ENCODE data around the gene DCTPP1.

DNA sequence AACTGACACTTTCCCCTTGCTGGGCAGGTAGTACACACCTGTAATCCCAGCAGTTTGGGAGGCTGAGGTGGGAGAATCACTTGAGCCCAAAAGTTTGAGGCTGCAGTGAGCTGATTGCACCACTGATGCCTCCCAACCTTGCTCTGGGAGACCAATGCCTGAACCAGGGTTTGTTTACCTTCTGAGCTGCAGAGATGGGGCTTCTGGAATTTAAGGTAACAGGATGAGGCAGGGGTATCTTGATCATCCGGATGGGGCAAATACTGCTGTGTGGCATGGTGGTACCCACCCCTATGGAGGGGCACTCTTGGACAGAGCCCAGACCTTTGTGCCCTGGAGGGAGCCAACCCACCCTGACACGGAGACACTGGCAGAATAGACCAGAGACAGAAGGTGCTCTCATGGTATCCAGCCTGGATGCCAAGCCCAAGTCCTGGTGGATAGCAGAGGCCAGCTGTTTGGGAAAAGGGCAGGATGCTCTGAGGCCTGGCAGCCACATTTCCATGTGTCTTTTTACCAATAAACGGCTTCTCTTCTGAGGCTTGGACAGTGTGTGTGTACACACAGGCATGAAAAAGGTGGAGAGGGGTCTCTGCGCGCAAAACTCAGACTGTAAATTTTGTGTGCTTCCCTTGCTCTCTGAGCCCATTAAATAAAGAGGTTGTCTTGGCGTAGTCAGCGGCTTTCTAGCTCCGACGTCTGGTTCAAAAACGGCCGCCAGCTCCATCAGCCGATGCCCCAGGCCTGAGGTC is 30.2 kb downstream of the DCTPP1 start:
- TF ChIP-seq SMC3 (IDR thresholded peaks at IDR 0.05; ENCODE audit: low read depth, low read length): no peak
- TF ChIP-seq, protein P1, sequence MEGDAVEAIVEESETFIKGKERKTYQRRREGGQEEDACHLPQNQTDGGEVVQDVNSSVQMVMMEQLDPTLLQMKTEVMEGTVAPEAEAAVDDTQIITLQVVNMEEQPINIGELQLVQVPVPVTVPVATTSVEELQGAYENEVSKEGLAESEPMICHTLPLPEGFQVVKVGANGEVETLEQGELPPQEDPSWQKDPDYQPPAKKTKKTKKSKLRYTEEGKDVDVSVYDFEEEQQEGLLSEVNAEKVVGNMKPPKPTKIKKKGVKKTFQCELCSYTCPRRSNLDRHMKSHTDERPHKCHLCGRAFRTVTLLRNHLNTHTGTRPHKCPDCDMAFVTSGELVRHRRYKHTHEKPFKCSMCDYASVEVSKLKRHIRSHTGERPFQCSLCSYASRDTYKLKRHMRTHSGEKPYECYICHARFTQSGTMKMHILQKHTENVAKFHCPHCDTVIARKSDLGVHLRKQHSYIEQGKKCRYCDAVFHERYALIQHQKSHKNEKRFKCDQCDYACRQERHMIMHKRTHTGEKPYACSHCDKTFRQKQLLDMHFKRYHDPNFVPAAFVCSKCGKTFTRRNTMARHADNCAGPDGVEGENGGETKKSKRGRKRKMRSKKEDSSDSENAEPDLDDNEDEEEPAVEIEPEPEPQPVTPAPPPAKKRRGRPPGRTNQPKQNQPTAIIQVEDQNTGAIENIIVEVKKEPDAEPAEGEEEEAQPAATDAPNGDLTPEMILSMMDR (conservative IDR thresholded peaks at IDR 0.05; ENCODE audit: low read depth, low read length): no peak
